Neuronal stem cell (in vitro differentiated cells): ENCODE results near the gene PHACTR4.
"Not testable (repeated sequence)": the region's sequence is repeated elsewhere in the genome, so short reads cannot be mapped to it uniquely, and the experiment has no call there.

Experiments
- DNase-seq: peaks from one replicate; pipeline ENCODE4 v3.0.0-alpha.2; 2013; ENCODE audit warnings: low spot score
- H2AFZ ChIP-seq: one replicate; pipeline ENCODE4 v1.6.1; 2013; ENCODE audit warnings: mild to moderate bottlenecking, low read length, inconsistent platforms
- H2AK5ac ChIP-seq: 2 replicates; pipeline ENCODE4 v1.6.1; 2013; ENCODE audit warnings: low read depth, mild to moderate bottlenecking, inconsistent platforms, low read length, moderate library complexity, mixed read lengths
- H2BK120ac ChIP-seq: 2 replicates; pipeline ENCODE4 v1.6.1; 2013; ENCODE audit warnings: low read depth, mild to moderate bottlenecking, inconsistent platforms, low read length, moderate library complexity, mixed read lengths
- H2BK12ac ChIP-seq: one replicate; pipeline ENCODE4 v1.6.1; 2013; ENCODE audit warnings: low read length, inconsistent platforms
- H2BK15ac ChIP-seq: 2 replicates; pipeline ENCODE4 v1.6.1; 2013; ENCODE audit warnings: mild to moderate bottlenecking, low read length, inconsistent platforms, mixed read lengths
- H2BK5ac ChIP-seq: one replicate; pipeline ENCODE4 v1.6.1; 2013; ENCODE audit warnings: inconsistent platforms, mild to moderate bottlenecking, low read length, moderate library complexity
- H3K14ac ChIP-seq: one replicate; pipeline ENCODE4 v1.6.1; 2013; ENCODE audit warnings: low read length, inconsistent platforms
- H3K18ac ChIP-seq: 2 replicates; pipeline ENCODE4 v1.6.1; 2013; ENCODE audit warnings: low read length, inconsistent platforms
- H3K23ac ChIP-seq: 2 replicates; pipeline ENCODE4 v1.6.1; 2013; ENCODE audit warnings: low read depth, mild to moderate bottlenecking, mixed read lengths, low read length, inconsistent platforms; ENCODE audit not compliant: poor library complexity
- H3K27ac ChIP-seq: replicated peaks from 3 replicates; pipeline ENCODE4 v1.5.1; 2013; ENCODE audit warnings: low read length, inconsistent platforms
- H3K27me3 ChIP-seq, 3 experiments: 2 replicates each; pipeline ENCODE4 v1.6.1; 2013; ENCODE audit warnings: low read length in 3 of 3, mild to moderate bottlenecking in 2 of 3, inconsistent platforms in 1 of 3, low read depth in 1 of 3, mixed read lengths in 1 of 3, moderate library complexity in 1 of 3; ENCODE audit not compliant: control insufficient read depth in 3 of 3, insufficient read depth in 3 of 3
- H3K36me3 ChIP-seq, 2 donors: replicated peaks in 1 of 2; 2 replicates each; pipeline ENCODE4 v1.6.1; 2013; ENCODE audit warnings: low read length in 2 of 2; ENCODE audit not compliant: control insufficient read depth in 2 of 2, insufficient read depth in 2 of 2
- H3K4ac ChIP-seq: 2 replicates; pipeline ENCODE4 v1.6.1; 2013; ENCODE audit warnings: inconsistent platforms, mild to moderate bottlenecking, low read length, moderate library complexity
- H3K4me1 ChIP-seq, 2 donors: 1 replicate in 1 of 2; 2 replicates in 1 of 2; pipeline ENCODE4 v1.6.1; 2013; ENCODE audit warnings: low read length in 2 of 2, low read depth in 1 of 2; ENCODE audit not compliant: control insufficient read depth in 2 of 2, insufficient read depth in 1 of 2
- H3K4me2 ChIP-seq: one replicate; pipeline ENCODE4 v1.6.1; 2013; ENCODE audit warnings: mild to moderate bottlenecking, low read length, inconsistent platforms; ENCODE audit not compliant: insufficient read depth, poor library complexity, severe bottlenecking
- H3K4me3 ChIP-seq, 2 donors: 2 replicates each; pipeline ENCODE4 v1.5.1; 2013; ENCODE audit warnings: low read length in 2 of 2, mild to moderate bottlenecking in 2 of 2, inconsistent platforms in 1 of 2, moderate library complexity in 1 of 2
- H3K79me1 ChIP-seq: one replicate; pipeline ENCODE4 v1.6.1; 2013; ENCODE audit warnings: low read depth, mild to moderate bottlenecking, inconsistent platforms, low read length, moderate library complexity
- H3K9ac ChIP-seq: one replicate; pipeline ENCODE4 v1.6.1; 2013; ENCODE audit warnings: mild to moderate bottlenecking, low read depth, low read length, inconsistent platforms; ENCODE audit not compliant: poor library complexity
- H3K9me3 ChIP-seq, 2 donors: replicated peaks in 1 of 2; 2 replicates each; pipeline versions ENCODE3 to v1.6.1; 2013; ENCODE audit warnings: low read length in 2 of 2, mild to moderate bottlenecking in 2 of 2, inconsistent platforms in 1 of 2, low read depth in 1 of 2, mixed read lengths in 1 of 2, moderate library complexity in 1 of 2; ENCODE audit not compliant: control insufficient read depth in 2 of 2, insufficient read depth in 1 of 2
- H4K8ac ChIP-seq: one replicate; pipeline ENCODE4 v1.6.1; 2013; ENCODE audit warnings: low read depth, mild to moderate bottlenecking, inconsistent platforms, low read length, moderate library complexity
- H4K91ac ChIP-seq: one replicate; pipeline ENCODE4 v1.6.1; 2013; ENCODE audit warnings: low read length, low read depth, mild to moderate bottlenecking, inconsistent platforms; ENCODE audit not compliant: poor library complexity
- WGBS, 2 donors: extraction: QIAGEN DNeasy Blood & Tissue Kit; methylation state at CpG; one replicate each; pipeline ENCODE4 v1.1.7; 2013; ENCODE audit warnings: missing lambda C conversion rate in 2 of 2, mixed read lengths in 1 of 2; ENCODE audit not compliant: insufficient read length in 2 of 2, insufficient replicate concordance in 1 of 2; ENCODE audit errors: extremely low coverage in 2 of 2; 5-methylcytosine and 5-hydroxymethylcytosine counted together

The PHACTR4 gene

DNA sequence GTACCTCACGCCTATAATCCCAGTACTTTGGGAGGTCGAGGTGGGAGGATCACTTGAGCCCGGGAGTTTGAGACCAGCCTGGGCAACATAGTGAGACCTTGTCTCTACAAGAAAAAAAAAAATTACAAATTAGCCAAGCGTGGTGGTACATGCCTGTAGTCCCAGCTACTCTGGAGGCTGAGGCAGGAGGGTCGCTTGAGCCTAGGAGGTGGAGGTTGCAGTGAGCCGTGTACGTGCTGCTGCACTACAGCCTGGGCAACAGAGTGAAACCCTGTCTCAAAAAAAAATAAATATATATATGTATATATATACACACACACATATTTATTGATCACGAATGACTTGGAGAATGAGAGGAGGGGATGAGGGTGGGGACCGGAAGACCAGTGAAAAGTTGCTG lies 153.0 kb downstream of the PHACTR4 start:
- H3K79me1 ChIP-seq: peaks cover 11% of the 10 kb centered on the region
- not testable (repeated sequence) for H3K18ac ChIP-seq, H2BK5ac ChIP-seq, H3K4me3 ChIP-seq, H3K4ac ChIP-seq, H2AFZ ChIP-seq, H2BK120ac ChIP-seq, H3K4me2 ChIP-seq, H3K23ac ChIP-seq, H3K4me1 ChIP-seq, H2BK15ac ChIP-seq, H4K91ac ChIP-seq, H2AK5ac ChIP-seq, DNase-seq, H3K14ac ChIP-seq, H3K9ac ChIP-seq, H2BK12ac ChIP-seq, H3K27me3 ChIP-seq, H3K27ac ChIP-seq, H3K9me3 ChIP-seq, H4K8ac ChIP-seq
- no CpG with 5 or more reads among the region's 9 CpGs for WGBS, 2 donors
- H3K36me3 ChIP-seq: peaks cover 8 to 53% of the 10 kb centered on the region in 2 donors

DNA sequence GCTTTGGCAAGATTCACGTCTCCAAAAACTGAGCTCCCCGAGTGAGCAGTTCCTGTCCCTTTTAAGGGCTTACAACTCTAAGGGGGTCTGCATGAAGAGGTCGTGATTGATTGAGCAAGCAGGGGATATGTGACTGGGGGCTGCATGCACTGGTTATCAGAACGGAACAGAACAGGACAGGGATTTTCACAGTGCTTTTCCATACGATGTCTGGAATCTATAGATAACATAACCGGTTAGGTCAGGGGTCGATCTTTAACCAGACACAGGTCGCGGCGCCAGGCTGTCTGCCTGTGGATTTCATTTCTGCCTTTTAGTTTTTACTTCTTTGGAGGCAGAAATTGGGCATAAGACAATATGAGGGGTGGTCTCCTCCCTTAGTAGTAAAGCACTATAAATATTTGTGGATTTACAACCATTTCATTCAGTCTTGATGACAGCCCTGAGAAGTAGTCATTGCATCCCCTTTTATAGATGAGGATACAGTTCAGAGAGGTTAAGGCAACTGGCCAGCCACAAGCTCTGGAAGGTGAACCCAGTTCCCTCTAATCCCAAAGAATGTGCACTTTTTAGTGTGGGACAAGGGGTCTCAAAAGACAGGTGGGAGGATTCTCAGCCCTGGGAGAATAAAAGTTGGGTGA lies 155.6 kb downstream of the PHACTR4 start:
- not testable (repeated sequence) for H4K8ac ChIP-seq, H3K27me3 ChIP-seq, H3K27ac ChIP-seq, H3K4me1 ChIP-seq, H3K4me2 ChIP-seq, H2BK15ac ChIP-seq, H2BK12ac ChIP-seq, H3K9me3 ChIP-seq, H4K91ac ChIP-seq, H3K18ac ChIP-seq, DNase-seq, H3K4ac ChIP-seq, H2AFZ ChIP-seq, H2BK120ac ChIP-seq, H3K9ac ChIP-seq, H3K4me3 ChIP-seq, H3K14ac ChIP-seq, H3K23ac ChIP-seq, H2BK5ac ChIP-seq, H2AK5ac ChIP-seq
- WGBS, 2 donors: no CpG with 5 or more reads among the region's 10 CpGs
- Histone ChIP-seq H3K36me3 (peaks cover 12 to 62% of the 10 kb centered on the region in 2 donors), H3K79me1 (peaks cover 11% of the 10 kb centered on the region)

DNA sequence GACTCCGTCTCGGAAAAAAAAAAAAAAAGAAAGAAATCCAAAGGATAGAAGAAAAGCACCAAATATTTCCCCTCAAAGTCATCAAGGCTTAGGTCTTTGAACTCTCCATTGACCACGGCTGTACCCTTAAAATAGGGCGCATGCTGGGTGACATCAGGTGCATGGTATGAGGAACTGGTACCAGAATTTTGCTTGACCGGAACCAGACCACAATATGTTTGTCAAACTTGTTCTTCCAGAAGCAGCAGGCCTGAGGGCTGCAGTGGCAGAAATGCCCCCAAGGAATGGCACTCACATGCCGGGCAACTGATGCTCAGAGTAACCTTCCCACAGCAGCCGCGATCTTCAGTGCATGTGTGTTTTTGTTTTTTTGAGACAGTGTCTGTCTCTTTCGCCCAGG lies 157.3 kb downstream of the PHACTR4 start:
- no peak for DNase-seq
- no peak overlapping the region for H4K91ac ChIP-seq
- WGBS, 2 donors: no CpG with 5 or more reads among the region's 9 CpGs
- H3K9me3 ChIP-seq: no peaks in the 10 kb centered on the region
- no peak overlapping the region for H2BK12ac ChIP-seq
- no peaks in the 10 kb centered on the region for H3K4me1 ChIP-seq
- H3K27ac ChIP-seq: no peak overlapping the region
- no peaks in the 10 kb centered on the region for H3K27me3 ChIP-seq
- peaks cover 3% of the 10 kb centered on the region for H3K79me1 ChIP-seq
- H3K4me3 ChIP-seq: no peak overlapping the region
- no peak overlapping the region for H4K8ac ChIP-seq
- H3K36me3 ChIP-seq: peaks cover 21 to 68% of the 10 kb centered on the region in 2 donors
- no peak overlapping the region for H3K23ac ChIP-seq
- H3K14ac ChIP-seq: no peak overlapping the region
- H3K9ac ChIP-seq: no peak overlapping the region
- no peak overlapping the region for H3K4ac ChIP-seq
- no peak overlapping the region for H2BK5ac ChIP-seq
- no peak overlapping the region for H2BK120ac ChIP-seq
- no peak overlapping the region for H2BK15ac ChIP-seq
- no peak overlapping the region for H2AK5ac ChIP-seq
- no peak overlapping the region for H3K4me2 ChIP-seq
- no peak overlapping the region for H2AFZ ChIP-seq
- no peak overlapping the region for H3K18ac ChIP-seq

DNA sequence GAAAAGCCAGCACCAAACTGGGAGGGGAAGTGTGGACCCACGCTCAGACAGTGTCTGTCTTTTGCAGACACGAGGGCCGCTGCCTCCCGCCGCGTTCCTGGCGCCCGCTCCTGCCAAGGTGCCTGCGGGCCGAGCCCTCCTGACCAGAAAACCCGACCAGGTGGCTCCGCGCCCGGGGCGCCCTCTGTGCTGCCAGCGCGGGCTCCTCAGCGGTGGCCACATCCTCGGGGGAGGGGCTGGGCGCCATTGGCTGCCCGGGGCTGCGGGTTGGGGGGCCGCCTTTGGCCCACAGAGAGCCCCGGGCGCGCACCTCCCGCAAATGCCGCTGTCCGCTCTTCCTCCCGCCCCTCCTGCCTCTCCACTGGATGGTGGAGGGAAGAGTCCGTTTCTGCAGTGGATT lies 160.9 kb downstream of the PHACTR4 start:
- Histone ChIP-seq H3K18ac (no peak overlapping the region), H3K4ac (no peak overlapping the region), H4K8ac (no peak overlapping the region), H2BK120ac (no peak overlapping the region), H2BK12ac (no peak overlapping the region), H2AFZ (no peak overlapping the region), H3K4me3 (no peak overlapping the region), H3K23ac (no peak overlapping the region), H2BK5ac (no peak overlapping the region), H3K27ac (no peak overlapping the region), H4K91ac (no peak overlapping the region), H2BK15ac (no peak overlapping the region), H3K4me2 (no peak overlapping the region), H2AK5ac (no peak overlapping the region), H3K36me3 (peaks cover 36 to 68% of the 10 kb centered on the region in 2 donors), H3K4me1 (no peaks in the 10 kb centered on the region), H3K79me1 (peaks cover 3% of the 10 kb centered on the region), H3K27me3 (no peaks in the 10 kb centered on the region), H3K9ac (no peak overlapping the region), H3K9me3 (peaks cover 0 to 3% of the 10 kb centered on the region in 2 donors), H3K14ac (no peak overlapping the region)
- no peak for DNase-seq
- no CpG with 5 or more reads among the region's 31 CpGs for WGBS, 2 donors
